ENCODE measurements around the gene ARHGAP20. TPM values are rescaled to one million over a fixed set of nuclear protein-coding genes. Genes with fewer than 3 reads are reported as not detected.

ARHGAP20 gene
- total and polyA plus RNA-seq, 2 experiments from 2014 or later: 0.31 TPM; not detected in 1

GRCh38 chr11:110735455-110736170 lies 23.4 kb upstream of the ARHGAP20 start (continued):
- TF ChIP-seq, protein P1, sequence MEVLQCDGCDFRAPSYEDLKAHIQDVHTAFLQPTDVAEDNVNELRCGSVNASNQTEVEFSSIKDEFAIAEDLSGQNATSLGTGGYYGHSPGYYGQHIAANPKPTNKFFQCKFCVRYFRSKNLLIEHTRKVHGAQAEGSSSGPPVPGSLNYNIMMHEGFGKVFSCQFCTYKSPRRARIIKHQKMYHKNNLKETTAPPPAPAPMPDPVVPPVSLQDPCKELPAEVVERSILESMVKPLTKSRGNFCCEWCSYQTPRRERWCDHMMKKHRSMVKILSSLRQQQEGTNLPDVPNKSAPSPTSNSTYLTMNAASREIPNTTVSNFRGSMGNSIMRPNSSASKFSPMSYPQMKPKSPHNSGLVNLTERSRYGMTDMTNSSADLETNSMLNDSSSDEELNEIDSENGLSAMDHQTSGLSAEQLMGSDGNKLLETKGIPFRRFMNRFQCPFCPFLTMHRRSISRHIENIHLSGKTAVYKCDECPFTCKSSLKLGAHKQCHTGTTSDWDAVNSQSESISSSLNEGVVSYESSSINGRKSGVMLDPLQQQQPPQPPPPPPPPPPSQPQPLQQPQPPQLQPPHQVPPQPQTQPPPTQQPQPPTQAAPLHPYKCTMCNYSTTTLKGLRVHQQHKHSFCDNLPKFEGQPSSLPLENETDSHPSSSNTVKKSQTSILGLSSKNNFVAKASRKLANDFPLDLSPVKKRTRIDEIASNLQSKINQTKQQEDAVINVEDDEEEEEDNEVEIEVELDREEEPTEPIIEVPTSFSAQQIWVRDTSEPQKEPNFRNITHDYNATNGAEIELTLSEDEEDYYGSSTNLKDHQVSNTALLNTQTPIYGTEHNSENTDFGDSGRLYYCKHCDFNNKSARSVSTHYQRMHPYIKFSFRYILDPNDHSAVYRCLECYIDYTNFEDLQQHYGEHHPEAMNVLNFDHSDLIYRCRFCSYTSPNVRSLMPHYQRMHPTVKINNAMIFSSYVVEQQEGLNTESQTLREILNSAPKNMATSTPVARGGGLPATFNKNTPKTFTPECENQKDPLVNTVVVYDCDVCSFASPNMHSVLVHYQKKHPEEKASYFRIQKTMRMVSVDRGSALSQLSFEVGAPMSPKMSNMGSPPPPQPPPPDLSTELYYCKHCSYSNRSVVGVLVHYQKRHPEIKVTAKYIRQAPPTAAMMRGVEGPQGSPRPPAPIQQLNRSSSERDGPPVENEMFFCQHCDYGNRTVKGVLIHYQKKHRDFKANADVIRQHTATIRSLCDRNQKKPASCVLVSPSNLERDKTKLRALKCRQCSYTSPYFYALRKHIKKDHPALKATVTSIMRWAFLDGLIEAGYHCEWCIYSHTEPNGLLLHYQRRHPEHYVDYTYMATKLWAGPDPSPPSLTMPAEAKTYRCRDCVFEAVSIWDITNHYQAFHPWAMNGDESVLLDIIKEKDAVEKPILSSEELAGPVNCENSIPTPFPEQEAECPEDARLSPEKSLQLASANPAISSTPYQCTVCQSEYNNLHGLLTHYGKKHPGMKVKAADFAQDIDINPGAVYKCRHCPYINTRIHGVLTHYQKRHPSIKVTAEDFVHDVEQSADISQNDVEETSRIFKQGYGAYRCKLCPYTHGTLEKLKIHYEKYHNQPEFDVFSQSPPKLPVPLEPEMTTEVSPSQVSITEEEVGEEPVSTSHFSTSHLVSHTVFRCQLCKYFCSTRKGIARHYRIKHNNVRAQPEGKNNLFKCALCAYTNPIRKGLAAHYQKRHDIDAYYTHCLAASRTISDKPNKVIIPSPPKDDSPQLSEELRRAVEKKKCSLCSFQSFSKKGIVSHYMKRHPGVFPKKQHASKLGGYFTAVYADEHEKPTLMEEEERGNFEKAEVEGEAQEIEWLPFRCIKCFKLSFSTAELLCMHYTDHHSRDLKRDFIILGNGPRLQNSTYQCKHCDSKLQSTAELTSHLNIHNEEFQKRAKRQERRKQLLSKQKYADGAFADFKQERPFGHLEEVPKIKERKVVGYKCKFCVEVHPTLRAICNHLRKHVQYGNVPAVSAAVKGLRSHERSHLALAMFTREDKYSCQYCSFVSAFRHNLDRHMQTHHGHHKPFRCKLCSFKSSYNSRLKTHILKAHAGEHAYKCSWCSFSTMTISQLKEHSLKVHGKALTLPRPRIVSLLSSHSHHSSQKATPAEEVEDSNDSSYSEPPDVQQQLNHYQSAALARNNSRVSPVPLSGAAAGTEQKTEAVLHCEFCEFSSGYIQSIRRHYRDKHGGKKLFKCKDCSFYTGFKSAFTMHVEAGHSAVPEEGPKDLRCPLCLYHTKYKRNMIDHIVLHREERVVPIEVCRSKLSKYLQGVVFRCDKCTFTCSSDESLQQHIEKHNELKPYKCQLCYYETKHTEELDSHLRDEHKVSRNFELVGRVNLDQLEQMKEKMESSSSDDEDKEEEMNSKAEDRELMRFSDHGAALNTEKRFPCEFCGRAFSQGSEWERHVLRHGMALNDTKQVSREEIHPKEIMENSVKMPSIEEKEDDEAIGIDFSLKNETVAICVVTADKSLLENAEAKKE (CRISPR knock-in tag; IDR thresholded peaks at IDR 0.05): no peak
- TF ChIP-seq JUNB (IDR thresholded peaks at IDR 0.05; ENCODE audit: unreplicated experiment) (no peak), ETS1 (IDR thresholded peaks at IDR 0.05) (no peak), CREB1 (CRISPR knock-in tag; IDR thresholded peaks at IDR 0.05; ENCODE audit: low read depth) (no peak), NANOG (IDR thresholded peaks at IDR 0.05; ENCODE audit: borderline replicate concordance) (no peak), POLR2AphosphoS5 (IDR thresholded peaks at IDR 0.05; ENCODE audit: low read depth) (no peak), ZNF114 (CRISPR knock-in tag; IDR thresholded peaks at IDR 0.05) (no peak)

GRCh38 chr11:110734790-110735189 lies 22.6 kb upstream of the ARHGAP20 start:
- Histone ChIP-seq H3K4me3 (no peak overlapping the region), H3K4me1 (ENCODE audit: insufficient read depth) (no peaks in the 10 kb centered on the region), H3K36me3 (ENCODE audit: insufficient read depth) (no peaks in the 10 kb centered on the region), H3K4me2 (no peak overlapping the region), H4K20me1 (replicated peaks; ENCODE audit: insufficient read depth) (no peaks in the 10 kb centered on the region), H3K27ac (ENCODE audit: low read depth) (no peak overlapping the region), H3K79me2 (replicated peaks; ENCODE audit: insufficient read depth) (no peaks in the 10 kb centered on the region), H2AFZ (no peak overlapping the region), H3K27me3 (ENCODE audit: insufficient read depth) (no peaks in the 10 kb centered on the region), H3F3A (replicated peaks; ENCODE audit: low read depth) (no peaks in the 10 kb centered on the region), H3K9me2 (ENCODE audit: insufficient read depth) (no peaks in the 10 kb centered on the region)
- ATAC-seq: no peak
- Mint-ChIP-seq H3K27ac (no peak overlapping the region), H3K4me1 (no peaks in the 10 kb centered on the region), H3K27me3 (ENCODE audit: insufficient read depth, low read depth, poor library complexity) (no peaks in the 10 kb centered on the region), H3K36me3 (ENCODE audit: low read depth) (no peaks in the 10 kb centered on the region), H3K9me3 (no peaks in the 10 kb centered on the region), H3K4me3 (no peak overlapping the region)
- no peak for DNase-seq (ENCODE audit: low spot score)
- TF ChIP-seq, protein P2, sequence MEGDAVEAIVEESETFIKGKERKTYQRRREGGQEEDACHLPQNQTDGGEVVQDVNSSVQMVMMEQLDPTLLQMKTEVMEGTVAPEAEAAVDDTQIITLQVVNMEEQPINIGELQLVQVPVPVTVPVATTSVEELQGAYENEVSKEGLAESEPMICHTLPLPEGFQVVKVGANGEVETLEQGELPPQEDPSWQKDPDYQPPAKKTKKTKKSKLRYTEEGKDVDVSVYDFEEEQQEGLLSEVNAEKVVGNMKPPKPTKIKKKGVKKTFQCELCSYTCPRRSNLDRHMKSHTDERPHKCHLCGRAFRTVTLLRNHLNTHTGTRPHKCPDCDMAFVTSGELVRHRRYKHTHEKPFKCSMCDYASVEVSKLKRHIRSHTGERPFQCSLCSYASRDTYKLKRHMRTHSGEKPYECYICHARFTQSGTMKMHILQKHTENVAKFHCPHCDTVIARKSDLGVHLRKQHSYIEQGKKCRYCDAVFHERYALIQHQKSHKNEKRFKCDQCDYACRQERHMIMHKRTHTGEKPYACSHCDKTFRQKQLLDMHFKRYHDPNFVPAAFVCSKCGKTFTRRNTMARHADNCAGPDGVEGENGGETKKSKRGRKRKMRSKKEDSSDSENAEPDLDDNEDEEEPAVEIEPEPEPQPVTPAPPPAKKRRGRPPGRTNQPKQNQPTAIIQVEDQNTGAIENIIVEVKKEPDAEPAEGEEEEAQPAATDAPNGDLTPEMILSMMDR (conservative IDR thresholded peaks at IDR 0.05; ENCODE audit: low read depth in 2 of 2): no peak
- TF ChIP-seq NANOG (IDR thresholded peaks at IDR 0.05; ENCODE audit: borderline replicate concordance) (no peak), POLR2AphosphoS5 (IDR thresholded peaks at IDR 0.05; ENCODE audit: low read depth) (no peak), STAT1 (IDR thresholded peaks at IDR 0.05; ENCODE audit: unreplicated experiment) (no peak), CREB1 (CRISPR knock-in tag; IDR thresholded peaks at IDR 0.05; ENCODE audit: low read depth) (no peak), ZNF331 (CRISPR knock-in tag; IDR thresholded peaks at IDR 0.05; ENCODE audit: low read depth) (no peak), EZH2phosphoT487 (IDR thresholded peaks at IDR 0.05; ENCODE audit: unreplicated experiment) (no peak)

Data from GM23338 (cell line).